Endothelial cell of umbilical vein (primary cell): ENCODE data around the gene SEC22C. TPM values are rescaled to one million over a fixed set of nuclear protein-coding genes. Genes with fewer than 3 reads are reported as not detected.

ENCODE experiments used
- BruUV-seq: library from RNA; stranded (reverse); fragments of 400-500 nt; replicated peaks from 2 replicates; lab custom pipeline; 2021; lab: Mats Ljungman, UMichigan
- CTCF ChIA-PET: fragments of 300-600, 350-600 bp; sonication (Branson Sonifier 250); formaldehyde crosslinking; loops from one replicate; lab custom pipeline; 2021; ENCODE audit warnings: antibody characterized with exemption, inconsistent platforms; lab: Charles Lee
- POLR2A ChIA-PET: fragments of 300-600, 350-600 bp; sonication (Branson Sonifier 250); formaldehyde crosslinking; loops from one replicate; lab custom pipeline; 2021; ENCODE audit warnings: antibody characterized with exemption, inconsistent platforms; lab: Charles Lee
- DNase-seq: peaks from one replicate; pipeline ENCODE4 v3.0.0-alpha.2; 2011; ENCODE audit warnings: low read depth, low spot score
- FAIRE-seq: peaks from 2 replicates; lab custom pipeline; 2011; peaks lifted over from hg19 to GRCh38; lab: Jason Lieb, UNC
- H2AFZ ChIP-seq: 2 replicates; pipeline ENCODE4 v1.6.0; 2012; ENCODE audit warnings: low read depth, low read length, control low read depth, inconsistent platforms
- H3K27ac ChIP-seq: 2 replicates; pipeline ENCODE4 v1.5.1; 2011; ENCODE audit warnings: low read depth, mild to moderate bottlenecking, control low read depth, low read length, moderate library complexity; ENCODE audit not compliant: insufficient read depth
- H3K27me3 ChIP-seq, 2 experiments: 2 replicates each; pipeline versions ENCODE4 v1.6.0 to v1.6.1; 2011; ENCODE audit warnings: low read length in 2 of 2, mixed read lengths in 1 of 2; ENCODE audit not compliant: control insufficient read depth in 2 of 2, insufficient read depth in 2 of 2
- H3K36me3 ChIP-seq, 2 experiments: 2 replicates in 1 of 2; 3 replicates in 1 of 2; pipeline ENCODE4 v1.5.1; 2011; ENCODE audit warnings: low read length in 2 of 2, mild to moderate bottlenecking in 1 of 2, moderate library complexity in 1 of 2; ENCODE audit not compliant: control insufficient read depth in 2 of 2, insufficient read depth in 2 of 2; ENCODE audit errors: extremely low read depth in 1 of 2
- H3K4me1 ChIP-seq: 3 replicates; pipeline ENCODE4 v1.5.1; 2011; ENCODE audit warnings: mild to moderate bottlenecking, low read length; ENCODE audit not compliant: control insufficient read depth, insufficient read depth; ENCODE audit errors: extremely low read depth
- H3K4me2 ChIP-seq: 2 replicates; pipeline ENCODE4 v1.6.1; 2011; ENCODE audit warnings: low read length, control low read depth, mixed read lengths; ENCODE audit not compliant: insufficient read depth
- H3K4me3 ChIP-seq, 3 experiments: fragments of 200-600 bp in 1 of 3; sonication (generic), shearing (Covaris generic) in 1 of 3; replicated peaks in 1 of 3; 2 replicates each; pipeline ENCODE4 v1.5.1; 2011 to 2016; ENCODE audit warnings: control low read depth in 3 of 3, low read length in 3 of 3, mild to moderate bottlenecking in 2 of 3, inconsistent platforms in 1 of 3, low read depth in 1 of 3, moderate library complexity in 1 of 3; ENCODE audit not compliant: insufficient read depth in 1 of 3
- H3K79me2 ChIP-seq: 2 replicates; pipeline ENCODE4 v1.6.0; 2012; ENCODE audit warnings: low read length, inconsistent platforms; ENCODE audit not compliant: control insufficient read depth, insufficient read depth
- H3K9ac ChIP-seq: replicated peaks from 2 replicates; pipeline ENCODE3; 2011; ENCODE audit warnings: low read length, control low read depth; ENCODE audit not compliant: insufficient read depth; ENCODE audit errors: extremely low read depth
- H3K9me1 ChIP-seq: replicated peaks from 3 replicates; pipeline ENCODE4 v1.6.0; 2011; ENCODE audit warnings: mild to moderate bottlenecking, low read length; ENCODE audit not compliant: control insufficient read depth, insufficient read depth; ENCODE audit errors: extremely low read depth
- H3K9me3 ChIP-seq: replicated peaks from 2 replicates; pipeline ENCODE4 v1.5.1; 2012; ENCODE audit warnings: low read length, inconsistent platforms; ENCODE audit not compliant: control insufficient read depth, insufficient read depth
- H4K20me1 ChIP-seq: replicated peaks from 2 replicates; pipeline ENCODE3; 2011; ENCODE audit warnings: mild to moderate bottlenecking, low read length; ENCODE audit not compliant: control insufficient read depth, insufficient read depth; ENCODE audit errors: extremely low read depth
- MYC ChIP-seq: IDR thresholded peaks from one replicate; pipeline ENCODE4 v1.6.1; 2011; ENCODE audit warnings: mild to moderate bottlenecking, low read depth, low read length
- dilution Hi-C: fragments of 300-500 bp; cut with MboI; formaldehyde crosslinking; loops from one replicate; pipeline ENCODE4 v1.15.0; 2019; ENCODE audit warnings: low sequenced_read_pairs; ENCODE audit not compliant: extremely low pct_ligation_motif_present
- intact Hi-C: fragments of 100-400 bp; cut with micrococcal nuclease; formaldehyde crosslinking; loops from one replicate; pipeline ENCODE4 v1.10.0; 2022
- polyA plus RNA-seq, 4 experiments: library from polyadenylated mRNA; depleted of rRNA in 3 of 4; stranded (reverse) in 3 of 4; unstranded in 1 of 4; fragments of >200 nt; gene quantifications; 2 replicates each; pipeline versions ENCODE4 v1.2.1 to v1.2.3, GENCODE V29; 2011 to 2012; ENCODE audit warnings: missing spikeins in 1 of 4
- total RNA-seq: library from RNA; stranded (reverse); gene quantifications from 2 replicates; pipeline ENCODE4 v1.2.3, GENCODE V29; 2021
- TF ChIP-seq, protein P1 (sequence below), 2 donors: IDR thresholded peaks; 1 replicate in 1 of 2; 2 replicates in 1 of 2; pipeline ENCODE4 v1.5.1; 2011; ENCODE audit warnings: low read length in 2 of 2, mild to moderate bottlenecking in 2 of 2, moderate library complexity in 2 of 2, control low read depth in 1 of 2, inconsistent platforms in 1 of 2, low read depth in 1 of 2; ENCODE audit not compliant: insufficient read depth in 1 of 2; ENCODE audit errors: extremely low read depth in 1 of 2

The SEC22C gene
- total and polyA plus RNA-seq, 2 donors (not counting 3 experiments of a cell fraction or from before 2014, with no cell fraction given), result 43.9 to 61.9 TPM

DNA sequence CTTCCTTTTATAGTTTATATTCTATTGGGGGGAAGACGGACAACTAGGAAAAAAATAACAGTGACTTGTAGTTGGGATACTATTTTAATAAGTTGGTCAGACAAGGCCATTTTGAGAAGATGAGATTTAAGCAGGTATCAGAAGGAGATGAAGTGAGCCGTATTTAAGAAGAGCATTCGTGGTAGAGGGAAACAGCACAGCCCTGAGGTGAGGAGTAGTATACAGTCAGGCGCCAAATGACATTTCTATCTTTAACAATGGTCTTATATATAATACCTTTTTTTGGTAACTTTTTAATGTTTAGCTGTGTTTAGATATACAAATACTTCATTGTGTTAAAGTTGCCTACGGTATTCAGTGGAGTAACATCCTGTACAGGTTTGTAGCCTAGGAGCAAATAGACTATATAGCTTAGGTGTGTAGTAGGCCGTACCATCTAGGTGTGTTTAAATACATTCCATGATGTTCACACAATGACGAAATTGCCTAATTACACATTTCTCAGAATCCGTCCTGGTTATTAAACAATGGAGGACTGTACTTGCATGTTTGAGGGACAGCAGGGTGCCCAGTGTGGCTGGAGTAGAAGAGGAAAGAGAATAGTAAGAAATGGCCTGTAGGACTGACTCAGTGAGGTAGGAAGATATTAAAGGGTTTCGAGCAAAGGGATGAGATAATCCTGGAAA is 20.3 kb upstream of the SEC22C start:
- peaks cover 0 to under 1% of the 10 kb centered on the region in 2 experiments for H3K36me3 ChIP-seq
- H3K9me3 ChIP-seq, result no peaks in the 10 kb centered on the region
- H3K4me2 ChIP-seq, result peak overlapping the region; percentile 100
- H2AFZ ChIP-seq, result no peak overlapping the region
- no peaks in the 10 kb centered on the region for H4K20me1 ChIP-seq
- no TSS peak for BruUV-seq
- H3K4me3 ChIP-seq, result peak overlapping the region; percentile 70 to 99 (median 85)
- dilution Hi-C loops (no loop called here), intact Hi-C loops (no loop called here)
- no peak overlapping the region for H3K27ac ChIP-seq
- FAIRE-seq (no peak), DNase-seq (peak; percentile 47)
- TF ChIP-seq, protein P1, sequence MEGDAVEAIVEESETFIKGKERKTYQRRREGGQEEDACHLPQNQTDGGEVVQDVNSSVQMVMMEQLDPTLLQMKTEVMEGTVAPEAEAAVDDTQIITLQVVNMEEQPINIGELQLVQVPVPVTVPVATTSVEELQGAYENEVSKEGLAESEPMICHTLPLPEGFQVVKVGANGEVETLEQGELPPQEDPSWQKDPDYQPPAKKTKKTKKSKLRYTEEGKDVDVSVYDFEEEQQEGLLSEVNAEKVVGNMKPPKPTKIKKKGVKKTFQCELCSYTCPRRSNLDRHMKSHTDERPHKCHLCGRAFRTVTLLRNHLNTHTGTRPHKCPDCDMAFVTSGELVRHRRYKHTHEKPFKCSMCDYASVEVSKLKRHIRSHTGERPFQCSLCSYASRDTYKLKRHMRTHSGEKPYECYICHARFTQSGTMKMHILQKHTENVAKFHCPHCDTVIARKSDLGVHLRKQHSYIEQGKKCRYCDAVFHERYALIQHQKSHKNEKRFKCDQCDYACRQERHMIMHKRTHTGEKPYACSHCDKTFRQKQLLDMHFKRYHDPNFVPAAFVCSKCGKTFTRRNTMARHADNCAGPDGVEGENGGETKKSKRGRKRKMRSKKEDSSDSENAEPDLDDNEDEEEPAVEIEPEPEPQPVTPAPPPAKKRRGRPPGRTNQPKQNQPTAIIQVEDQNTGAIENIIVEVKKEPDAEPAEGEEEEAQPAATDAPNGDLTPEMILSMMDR (IDR thresholded peaks at IDR 0.05; ENCODE audit: extremely low read depth in 1 of 2, insufficient read depth in 1 of 2, low read depth in 1 of 2, low read length in 2 of 2), result peak in 1 of 2 donors; percentile 4
- no peak for TF ChIP-seq MYC
- peak overlapping the region; percentile 95 for H3K9ac ChIP-seq
- H3K4me1 ChIP-seq, result peaks cover 9% of the 10 kb centered on the region
- POLR2A ChIA-PET, result no interaction called here
- H3K27me3 ChIP-seq, result no peaks in the 10 kb centered on the region
- H3K79me2 ChIP-seq, result peaks cover 60% of the 10 kb centered on the region
- CTCF ChIA-PET, result interaction anchor here (1.5 to 3.8 kb wide), 4 partner anchors 9 to 51 kb away, joined by 4 to 28 read pairs (median 8); partner anchors contain the start of gene SS18L2
- no peaks in the 10 kb centered on the region for H3K9me1 ChIP-seq
